Neural progenitor cell (in vitro differentiated cells): Measurements from ENCODE around the gene UPP1. TPM values are rescaled to one million over a fixed set of nuclear protein-coding genes. Genes with fewer than 3 reads are reported as not detected.
A peak's percentile ranks its signal among the peaks of the same experiment; 100 is the strongest.

Source experiments
- DNase-seq: peaks from one replicate; pipeline ENCODE4 v3.0.0-alpha.2; 2016; ENCODE audit warnings: low spot score
- H2AFZ ChIP-seq: fragments of 200-600 bp; sonication (generic); replicated peaks from 2 replicates; pipeline ENCODE4 v1.6.1; 2016; ENCODE audit warnings: antibody characterized with exemption
- H3F3A ChIP-seq: fragments of 200-600 bp; sonication (generic); 2 replicates; pipeline ENCODE4 v1.6.1; 2016; ENCODE audit warnings: antibody characterized with exemption, low read depth
- H3K27ac ChIP-seq: fragments of 200-600 bp; sonication (generic); 2 replicates; pipeline ENCODE4 v1.5.1; 2016; ENCODE audit warnings: mild to moderate bottlenecking
- H3K27me3 ChIP-seq: fragments of 200-600 bp; sonication (generic); 2 replicates; pipeline ENCODE4 v1.6.1; 2016; ENCODE audit warnings: mild to moderate bottlenecking, moderate library complexity
- H3K36me3 ChIP-seq: fragments of 200-600 bp; sonication (generic); 2 replicates; pipeline ENCODE4 v1.5.1; 2016
- H3K4me1 ChIP-seq: fragments of 200-600 bp; sonication (generic); 2 replicates; pipeline ENCODE4 v1.6.1; 2016; ENCODE audit warnings: mixed run types
- H3K4me2 ChIP-seq: fragments of 200-600 bp; sonication (generic); 2 replicates; pipeline ENCODE4 v1.6.1; 2016
- H3K4me3 ChIP-seq: fragments of 200-600 bp; sonication (generic); 2 replicates; pipeline ENCODE4 v1.5.1; 2016
- H3K79me2 ChIP-seq: fragments of 200-600 bp; sonication (generic); 2 replicates; pipeline ENCODE4 v1.6.1; 2016; ENCODE audit warnings: low read depth
- H3K9ac ChIP-seq: fragments of 200-600 bp; sonication (generic); 2 replicates; pipeline ENCODE4 v1.6.1; 2016
- H3K9me3 ChIP-seq: fragments of 200-600 bp; sonication (generic); 2 replicates; pipeline ENCODE4 v1.5.1; 2016; ENCODE audit warnings: low read depth
- H4K20me1 ChIP-seq: fragments of 200-600 bp; sonication (generic); 2 replicates; pipeline ENCODE4 v1.6.1; 2016; ENCODE audit warnings: low read depth
- H3K27ac Mint-ChIP-seq: 3 replicates; pipeline ENCODE4 v1.8.0; 2021; ENCODE audit warnings: mixed read lengths
- H3K27me3 Mint-ChIP-seq: 2 replicates; pipeline ENCODE4 v1.8.0; 2022; ENCODE audit warnings: low read depth, mild to moderate bottlenecking, inconsistent platforms, moderate library complexity, mixed read lengths; ENCODE audit not compliant: insufficient read depth
- H3K36me3 Mint-ChIP-seq: 3 replicates; pipeline ENCODE4 v1.8.0; 2021; ENCODE audit warnings: mixed read lengths
- H3K4me1 Mint-ChIP-seq: 3 replicates; pipeline ENCODE4 v1.8.0; 2021; ENCODE audit warnings: mixed read lengths
- H3K4me3 Mint-ChIP-seq: 3 replicates; pipeline ENCODE4 v1.8.0; 2021; ENCODE audit warnings: mild to moderate bottlenecking, moderate library complexity, mixed read lengths
- H3K9me3 Mint-ChIP-seq: 3 replicates; pipeline ENCODE4 v1.8.0; 2020; ENCODE audit warnings: mixed read lengths
- EZH2 ChIP-seq: fragments of 200-600 bp; sonication (generic); IDR thresholded peaks from 2 replicates; pipeline ENCODE4 v1.6.1; 2017; ENCODE audit warnings: antibody characterized with exemption, mild to moderate bottlenecking, moderate library complexity
- EZH2phosphoT487 ChIP-seq: fragments of 200-600 bp; sonication (generic); IDR thresholded peaks from 2 replicates; pipeline ENCODE4 v1.6.1; 2017; ENCODE audit warnings: antibody characterized with exemption
- total RNA-seq: library from RNA; depleted of rRNA; stranded (reverse); fragments of >200 nt; gene quantifications from 2 replicates; pipeline ENCODE4 v1.2.3, GENCODE V29; 2015; ENCODE audit warnings: low replicate concordance
- TF ChIP-seq, protein P1 (sequence below): fragments of 200-600 bp; sonication (generic); IDR thresholded peaks from 2 replicates; pipeline ENCODE4 v1.5.1; 2017; ENCODE audit warnings: antibody characterized with exemption, mild to moderate bottlenecking

The UPP1 gene
- total RNA-seq, 1 donor from 2014 or later = 11.2 TPM

- Histone ChIP-seq H3F3A (peaks cover 3% of the 10 kb centered on the region), H3K79me2 (no peaks in the 10 kb centered on the region), H3K9ac (no peak overlapping the region), H3K27ac (no peak overlapping the region), H3K4me3 (no peak overlapping the region), H3K36me3 (no peaks in the 10 kb centered on the region), H2AFZ (no peak overlapping the region), H3K4me2 (no peak overlapping the region), H3K9me3 (no peaks in the 10 kb centered on the region), H3K4me1 (no peaks in the 10 kb centered on the region), H3K27me3 (no peaks in the 10 kb centered on the region), H4K20me1 (no peaks in the 10 kb centered on the region)
- Mint-ChIP-seq H3K4me3 (no peak overlapping the region), H3K27ac (no peak overlapping the region), H3K9me3 (peaks cover 8% of the 10 kb centered on the region), H3K27me3 (peaks cover 3% of the 10 kb centered on the region), H3K36me3 (no peaks in the 10 kb centered on the region), H3K4me1 (peaks cover 2% of the 10 kb centered on the region)
- TF ChIP-seq, protein P1, sequence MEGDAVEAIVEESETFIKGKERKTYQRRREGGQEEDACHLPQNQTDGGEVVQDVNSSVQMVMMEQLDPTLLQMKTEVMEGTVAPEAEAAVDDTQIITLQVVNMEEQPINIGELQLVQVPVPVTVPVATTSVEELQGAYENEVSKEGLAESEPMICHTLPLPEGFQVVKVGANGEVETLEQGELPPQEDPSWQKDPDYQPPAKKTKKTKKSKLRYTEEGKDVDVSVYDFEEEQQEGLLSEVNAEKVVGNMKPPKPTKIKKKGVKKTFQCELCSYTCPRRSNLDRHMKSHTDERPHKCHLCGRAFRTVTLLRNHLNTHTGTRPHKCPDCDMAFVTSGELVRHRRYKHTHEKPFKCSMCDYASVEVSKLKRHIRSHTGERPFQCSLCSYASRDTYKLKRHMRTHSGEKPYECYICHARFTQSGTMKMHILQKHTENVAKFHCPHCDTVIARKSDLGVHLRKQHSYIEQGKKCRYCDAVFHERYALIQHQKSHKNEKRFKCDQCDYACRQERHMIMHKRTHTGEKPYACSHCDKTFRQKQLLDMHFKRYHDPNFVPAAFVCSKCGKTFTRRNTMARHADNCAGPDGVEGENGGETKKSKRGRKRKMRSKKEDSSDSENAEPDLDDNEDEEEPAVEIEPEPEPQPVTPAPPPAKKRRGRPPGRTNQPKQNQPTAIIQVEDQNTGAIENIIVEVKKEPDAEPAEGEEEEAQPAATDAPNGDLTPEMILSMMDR = no peak
- TF ChIP-seq EZH2phosphoT487 (no peak), EZH2 (no peak)
- no peak for DNase-seq
Measured at GRCh38 chr7:48130658-48131108, 41.6 kb downstream of the UPP1 start.

DNA sequence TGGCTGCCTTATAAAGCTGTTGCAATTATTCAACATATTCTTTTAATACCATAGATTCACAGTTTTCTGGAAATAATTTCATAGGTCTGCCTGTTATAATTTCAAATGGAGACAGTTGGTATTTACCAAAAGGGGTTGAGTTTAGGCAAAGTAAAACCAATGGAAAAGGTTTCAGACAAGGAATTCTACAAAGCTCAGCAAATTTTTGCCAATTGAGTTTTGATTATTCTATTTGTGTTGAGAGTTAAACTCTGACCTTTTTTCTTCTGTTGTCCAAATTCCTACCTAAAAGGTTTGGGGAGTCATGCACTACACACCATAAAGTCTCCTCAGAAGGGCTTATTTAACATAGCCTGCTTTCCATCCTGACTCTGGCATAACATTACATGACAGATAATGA is 43.7 kb downstream of the UPP1 start:
- H3K27me3 Mint-ChIP-seq = peaks cover 3% of the 10 kb centered on the region
- H3K9me3 Mint-ChIP-seq = peaks cover 9% of the 10 kb centered on the region
- H3K79me2 ChIP-seq = no peaks in the 10 kb centered on the region
- DNase-seq = no peak
- H3K36me3 Mint-ChIP-seq = no peaks in the 10 kb centered on the region
- no peaks in the 10 kb centered on the region for H3K36me3 ChIP-seq
- peaks cover 3% of the 10 kb centered on the region for H3F3A ChIP-seq
- H3K4me2 ChIP-seq = no peak overlapping the region
- H3K4me1 Mint-ChIP-seq = peaks cover 2% of the 10 kb centered on the region
- no peaks in the 10 kb centered on the region for H3K27me3 ChIP-seq
- H3K4me3 ChIP-seq = no peak overlapping the region
- H2AFZ ChIP-seq = no peak overlapping the region
- no peak overlapping the region for H3K27ac Mint-ChIP-seq
- no peaks in the 10 kb centered on the region for H3K4me1 ChIP-seq
- TF ChIP-seq, protein P1 = no peak
- TF ChIP-seq EZH2phosphoT487 (no peak), EZH2 (no peak)
- peaks cover 4% of the 10 kb centered on the region for H3K9me3 ChIP-seq
- H3K4me3 Mint-ChIP-seq = no peak overlapping the region
- H3K27ac ChIP-seq = no peak overlapping the region
- no peaks in the 10 kb centered on the region for H4K20me1 ChIP-seq
- no peak overlapping the region for H3K9ac ChIP-seq

- no peak overlapping the region for H3K4me3 ChIP-seq
- no peaks in the 10 kb centered on the region for H3K36me3 ChIP-seq
- Mint-ChIP-seq H3K9me3 (peaks cover 34% of the 10 kb centered on the region), H3K4me1 (peaks cover 4% of the 10 kb centered on the region), H3K36me3 (no peaks in the 10 kb centered on the region), H3K27ac (no peak overlapping the region), H3K27me3 (no peaks in the 10 kb centered on the region), H3K4me3 (no peak overlapping the region)
- H3K4me1 ChIP-seq = no peaks in the 10 kb centered on the region
- peak; percentile 33 for DNase-seq
- H3K4me2 ChIP-seq = no peak overlapping the region
- no peak overlapping the region for H3K9ac ChIP-seq
- peaks cover 4% of the 10 kb centered on the region for H3K9me3 ChIP-seq
- no peaks in the 10 kb centered on the region for H3K79me2 ChIP-seq
- H3K27me3 ChIP-seq = no peaks in the 10 kb centered on the region
- H3F3A ChIP-seq = no peaks in the 10 kb centered on the region
- no peaks in the 10 kb centered on the region for H4K20me1 ChIP-seq
- TF ChIP-seq, protein P1 = peak; percentile 46
- TF ChIP-seq EZH2phosphoT487 = no peak
- peak overlapping the region; percentile 37 for H2AFZ ChIP-seq
- H3K27ac ChIP-seq = no peak overlapping the region
Measured at GRCh38 chr7:48139459-48139858, 50.4 kb downstream of the UPP1 start.
